CD8-positive, alpha-beta memory T cell (primary cell): ENCODE measurements around the gene EFCAB6. TPM values are rescaled to one million over a fixed set of nuclear protein-coding genes. Genes with fewer than 3 reads are reported as not detected.

Source experiments
- CTCF ChIA-PET: fragments of 350-600 bp; sonication (Branson Sonifier 250); formaldehyde crosslinking; loops from one replicate; lab custom pipeline; 2021; ENCODE audit warnings: antibody characterized with exemption; lab: Charles Lee
- POLR2A ChIA-PET: fragments of 350-600 bp; sonication (Branson Sonifier 250); formaldehyde crosslinking; loops from one replicate; lab custom pipeline; 2021; ENCODE audit warnings: antibody characterized with exemption; lab: Charles Lee
- DNase-seq, 5 donors: peaks; one replicate each; pipeline versions ENCODE4 v3.0.0 to v3.0.0-alpha.2; 2020 to 2022; ENCODE audit warnings: mixed read lengths in 1 of 5
- H3K27ac ChIP-seq: one replicate; pipeline ENCODE4 v1.7.0; 2013; ENCODE audit warnings: low read depth, mild to moderate bottlenecking, low read length, moderate library complexity
- H3K27me3 ChIP-seq: 2 replicates; pipeline ENCODE4 v1.7.0; 2013; ENCODE audit warnings: low read length, mild to moderate bottlenecking; ENCODE audit not compliant: insufficient read depth, poor library complexity, severe bottlenecking
- H3K36me3 ChIP-seq: 2 replicates; pipeline ENCODE4 v1.7.0; 2013; ENCODE audit warnings: mild to moderate bottlenecking, low read length, moderate library complexity; ENCODE audit not compliant: insufficient read depth
- H3K4me1 ChIP-seq: 2 replicates; pipeline ENCODE4 v1.7.0; 2013; ENCODE audit warnings: mild to moderate bottlenecking, low read length, moderate library complexity; ENCODE audit not compliant: insufficient read depth
- H3K4me3 ChIP-seq: 2 replicates; pipeline ENCODE4 v1.7.0; 2013; ENCODE audit warnings: mild to moderate bottlenecking, low read length
- H3K9me3 ChIP-seq: 2 replicates; pipeline ENCODE4 v1.7.0; 2013; ENCODE audit warnings: mild to moderate bottlenecking, low read length
- H3K27ac Mint-ChIP-seq, 8 donors: one replicate each; pipeline ENCODE4 v1.8.0; 2020 to 2021; ENCODE audit warnings: mixed read lengths in 8 of 8, mild to moderate bottlenecking in 6 of 8, inconsistent platforms in 3 of 8, moderate library complexity in 3 of 8
- H3K27me3 Mint-ChIP-seq, 2 donors: one replicate each; pipeline ENCODE4 v1.8.0; 2020 to 2021; ENCODE audit warnings: mixed read lengths in 2 of 2, mild to moderate bottlenecking in 1 of 2, moderate library complexity in 1 of 2
- H3K36me3 Mint-ChIP-seq, 3 donors: one replicate each; pipeline ENCODE4 v1.8.0; 2020 to 2021; ENCODE audit warnings: mixed read lengths in 3 of 3, inconsistent platforms in 1 of 3, mild to moderate bottlenecking in 1 of 3
- H3K4me1 Mint-ChIP-seq, 3 donors: one replicate each; pipeline ENCODE4 v1.8.0; 2020 to 2021; ENCODE audit warnings: mixed read lengths in 3 of 3, inconsistent platforms in 1 of 3, mild to moderate bottlenecking in 1 of 3
- H3K4me3 Mint-ChIP-seq, 7 donors: one replicate each; pipeline ENCODE4 v1.8.0; 2020 to 2021; ENCODE audit warnings: mixed read lengths in 7 of 7, mild to moderate bottlenecking in 6 of 7, moderate library complexity in 4 of 7, inconsistent platforms in 2 of 7
- H3K9me3 Mint-ChIP-seq, 5 donors: one replicate each; pipeline ENCODE4 v1.8.0; 2020 to 2022; ENCODE audit warnings: mixed read lengths in 5 of 5, mild to moderate bottlenecking in 3 of 5, moderate library complexity in 2 of 5, inconsistent platforms in 1 of 5
- polyA plus RNA-seq: library from polyadenylated mRNA; unstranded; fragments of 300-500 nt; fragmentation: Illumina TruSeq; gene quantifications from one replicate; pipeline ENCODE4 v1.2.3, GENCODE V29; 2021
- total RNA-seq, 2 experiments: library from RNA; stranded (reverse); gene quantifications; one replicate each; pipeline ENCODE4 v1.2.3, GENCODE V29; 2021

The EFCAB6 gene
- total and polyA plus RNA-seq, 3 experiments from 2014 or later = 0.22 to 0.72 (median 0.64) TPM

DNA sequence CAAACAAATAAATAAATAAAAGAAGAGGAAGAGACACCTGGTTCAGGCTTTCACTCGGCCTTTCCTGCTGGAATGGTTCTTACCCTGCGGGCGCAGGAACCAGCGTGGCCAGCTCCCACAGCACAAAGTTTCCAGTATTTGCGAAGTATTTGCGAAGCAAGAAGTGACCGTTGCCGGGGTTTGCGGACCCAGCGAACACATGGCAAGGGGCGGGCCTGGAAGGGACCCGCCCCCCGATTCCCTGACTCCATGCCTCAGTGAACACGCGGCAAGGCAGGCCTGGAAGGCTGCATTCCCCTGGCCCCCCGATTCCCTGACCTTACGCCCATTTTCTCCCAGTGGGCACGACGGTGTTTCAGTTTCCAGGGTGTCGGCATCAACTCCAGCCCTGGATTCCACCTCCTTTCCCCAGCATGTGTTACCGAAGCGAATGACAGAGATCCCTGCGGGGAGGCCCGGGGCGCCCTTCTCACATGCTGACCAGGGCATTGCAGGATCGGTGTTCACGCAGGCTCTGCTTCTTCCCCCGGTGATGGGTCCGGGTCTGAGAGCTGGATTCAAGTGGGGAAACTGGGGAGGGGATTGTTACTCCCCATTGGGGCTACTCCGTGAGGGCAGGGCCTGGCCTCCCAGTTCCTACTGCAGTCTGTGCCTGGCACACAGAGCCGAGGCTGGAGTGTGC is 297.5 kb downstream of the EFCAB6 start:
- Histone ChIP-seq H3K27me3 (no peaks in the 10 kb centered on the region), H3K4me3 (no peak overlapping the region), H3K4me1 (no peaks in the 10 kb centered on the region), H3K27ac (no peak overlapping the region), H3K9me3 (no peaks in the 10 kb centered on the region), H3K36me3 (no peaks in the 10 kb centered on the region)
- Mint-ChIP-seq H3K4me3 (no peak overlapping the region), H3K9me3 (no peaks in the 10 kb centered on the region), H3K27me3 (peaks cover 0 to 2% of the 10 kb centered on the region in 2 donors), H3K4me1 (no peaks in the 10 kb centered on the region), H3K36me3 (no peaks in the 10 kb centered on the region), H3K27ac (no peak overlapping the region)
- ChIA-PET POLR2A (no interaction called here), CTCF (no interaction called here)
- DNase-seq = no peak

DNA sequence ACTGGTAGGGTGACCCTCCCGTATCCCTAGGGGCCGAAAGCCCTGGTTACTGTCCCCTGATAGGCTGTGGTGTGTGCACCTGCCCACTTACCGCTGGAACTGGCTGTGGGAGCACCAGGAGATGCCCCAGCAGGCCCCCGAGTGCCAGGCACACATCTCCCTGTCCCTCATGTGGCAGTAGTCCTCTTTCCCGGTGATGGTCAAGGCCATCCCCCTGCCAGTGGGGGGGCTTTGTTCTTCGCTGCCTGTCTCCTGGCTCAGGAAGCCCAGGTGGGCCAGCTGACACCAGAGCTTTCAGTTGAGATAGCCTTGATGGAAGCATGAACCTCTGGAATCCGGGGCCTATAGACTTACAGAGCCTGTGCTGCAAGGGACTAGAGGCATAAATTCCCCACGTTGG is 299.8 kb downstream of the EFCAB6 start:
- no peaks in the 10 kb centered on the region for H3K4me1 ChIP-seq
- Mint-ChIP-seq H3K36me3 (no peaks in the 10 kb centered on the region), H3K27ac (no peak overlapping the region), H3K4me1 (no peaks in the 10 kb centered on the region), H3K9me3 (no peaks in the 10 kb centered on the region), H3K4me3 (no peak overlapping the region), H3K27me3 (peaks cover 0 to 2% of the 10 kb centered on the region in 2 donors)
- H3K36me3 ChIP-seq = no peaks in the 10 kb centered on the region
- no peaks in the 10 kb centered on the region for H3K27me3 ChIP-seq
- CTCF ChIA-PET = no interaction called here
- DNase-seq = no peak
- H3K4me3 ChIP-seq = no peak overlapping the region
- POLR2A ChIA-PET = no interaction called here
- H3K27ac ChIP-seq = no peak overlapping the region
- no peaks in the 10 kb centered on the region for H3K9me3 ChIP-seq

DNA sequence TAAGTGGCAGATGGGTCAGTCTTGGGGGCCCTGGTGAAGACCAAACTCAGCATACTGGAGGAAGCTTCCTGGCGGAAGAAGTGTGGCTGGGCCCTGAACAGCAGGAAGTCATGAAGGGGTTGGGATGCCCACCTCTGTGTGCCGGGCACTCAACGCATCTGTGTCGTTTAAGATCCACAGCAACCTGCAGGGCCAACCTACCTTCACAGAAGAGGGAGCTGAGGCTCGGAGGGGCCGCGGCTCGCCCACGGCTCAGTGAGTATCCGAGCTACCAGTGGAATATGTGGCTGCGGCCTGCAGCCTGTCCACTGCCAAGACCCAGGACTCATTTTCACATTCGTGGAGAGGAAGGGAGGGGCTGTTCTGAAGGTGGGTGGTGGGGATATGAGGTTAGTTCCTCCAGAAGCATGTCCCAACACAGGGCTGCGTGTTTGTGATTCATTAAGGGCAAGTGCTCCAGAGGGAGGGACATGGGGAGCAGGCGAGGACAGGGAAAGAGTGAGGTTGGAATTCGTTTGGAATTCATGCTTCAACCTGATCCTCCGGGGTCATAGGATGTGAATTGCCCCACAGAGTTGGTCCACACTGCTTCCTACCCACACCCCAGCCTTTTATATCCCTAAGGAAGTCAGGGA is 300.7 kb downstream of the EFCAB6 start:
- Mint-ChIP-seq H3K36me3 (no peaks in the 10 kb centered on the region), H3K4me3 (no peak overlapping the region), H3K27me3 (peaks cover 0 to 2% of the 10 kb centered on the region in 2 donors), H3K27ac (no peak overlapping the region), H3K4me1 (no peaks in the 10 kb centered on the region), H3K9me3 (no peaks in the 10 kb centered on the region)
- H3K27ac ChIP-seq = no peak overlapping the region
- H3K36me3 ChIP-seq = no peaks in the 10 kb centered on the region
- DNase-seq = no peak
- no peaks in the 10 kb centered on the region for H3K27me3 ChIP-seq
- no peaks in the 10 kb centered on the region for H3K4me1 ChIP-seq
- CTCF ChIA-PET = no interaction called here
- H3K9me3 ChIP-seq = no peaks in the 10 kb centered on the region
- no peak overlapping the region for H3K4me3 ChIP-seq
- POLR2A ChIA-PET = no interaction called here

DNA sequence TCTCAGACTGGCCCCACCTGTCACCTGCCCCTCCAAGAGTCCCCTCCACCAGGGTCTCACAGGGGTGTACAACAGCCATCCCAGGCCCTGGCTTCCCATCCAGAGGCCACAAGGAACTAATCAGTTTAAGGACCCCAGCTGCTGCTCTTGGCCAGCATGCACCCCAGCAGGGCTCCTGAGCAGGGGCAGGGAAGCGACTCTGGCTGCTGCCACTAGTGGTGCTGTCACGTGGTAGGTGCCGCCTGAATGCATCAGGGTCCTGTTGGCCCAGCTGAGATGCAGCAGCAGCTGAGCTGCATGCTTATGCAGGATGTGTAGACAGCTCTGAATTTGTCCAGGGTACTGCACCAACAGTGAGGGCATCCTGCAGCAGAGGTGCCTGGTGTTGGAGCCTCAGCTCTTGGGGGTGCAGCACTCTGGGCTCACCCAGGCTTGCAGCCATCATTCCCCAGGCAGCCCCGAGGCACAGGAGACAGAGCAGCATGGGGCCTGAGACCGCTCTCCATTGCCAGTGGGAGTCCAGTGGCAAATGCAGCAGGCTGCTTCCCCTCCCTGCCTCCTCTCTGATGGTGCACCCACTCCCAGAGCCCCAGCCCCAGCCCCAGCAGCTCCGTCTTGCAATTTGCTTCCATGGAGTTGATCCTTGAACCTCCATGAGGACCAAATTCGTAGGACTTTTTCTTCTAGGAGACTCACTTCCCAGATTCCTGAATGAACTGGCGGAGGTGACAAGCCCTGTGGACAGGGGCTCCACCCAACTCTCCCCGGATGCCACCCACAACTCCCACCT is 301.6 kb downstream of the EFCAB6 start:
- POLR2A ChIA-PET = no interaction called here
- Mint-ChIP-seq H3K27ac (no peak overlapping the region), H3K27me3 (peaks cover 0 to 2% of the 10 kb centered on the region in 2 donors), H3K9me3 (no peaks in the 10 kb centered on the region), H3K4me1 (no peaks in the 10 kb centered on the region), H3K4me3 (no peak overlapping the region), H3K36me3 (no peaks in the 10 kb centered on the region)
- H3K4me3 ChIP-seq = no peak overlapping the region
- no peaks in the 10 kb centered on the region for H3K27me3 ChIP-seq
- no peaks in the 10 kb centered on the region for H3K9me3 ChIP-seq
- H3K4me1 ChIP-seq = no peaks in the 10 kb centered on the region
- H3K27ac ChIP-seq = no peak overlapping the region
- no peak for DNase-seq
- no peaks in the 10 kb centered on the region for H3K36me3 ChIP-seq
- CTCF ChIA-PET = no interaction called here

DNA sequence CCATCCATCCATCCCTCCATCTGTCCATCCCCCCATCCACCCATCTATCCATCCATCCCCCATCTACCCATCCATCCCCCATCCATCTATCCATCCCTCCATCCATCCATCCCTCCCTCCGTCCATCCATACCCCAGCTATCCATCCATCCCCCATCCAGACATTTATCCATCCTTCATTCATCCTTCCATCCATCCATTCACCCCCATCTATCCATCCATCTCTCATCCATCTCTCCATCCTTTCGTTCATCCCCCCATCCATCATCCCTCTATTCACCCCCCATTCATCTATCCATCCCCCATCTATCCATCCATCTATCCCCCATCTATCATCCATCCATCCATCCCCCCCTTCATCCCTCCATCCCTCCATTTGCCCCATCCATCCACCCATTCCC is 302.8 kb downstream of the EFCAB6 start:
- CTCF ChIA-PET = no interaction called here

DNA sequence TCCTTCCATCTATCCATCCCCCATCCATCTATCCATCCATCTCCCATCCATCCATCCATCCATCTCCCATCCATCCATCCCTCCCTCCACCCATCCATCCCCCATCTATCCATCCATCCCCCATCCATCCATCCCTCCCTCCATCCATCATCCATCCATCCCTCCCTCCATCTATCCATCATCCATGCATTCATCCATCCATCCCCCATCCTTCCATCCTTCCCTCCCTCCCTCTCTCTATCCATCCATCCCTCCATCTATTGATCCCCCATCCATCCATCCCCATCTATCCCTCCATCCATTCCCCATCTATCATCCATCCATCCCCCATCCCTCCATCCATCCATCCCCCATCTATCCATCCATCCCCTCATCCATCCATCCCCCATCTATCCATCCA is 303.6 kb downstream of the EFCAB6 start:
- Histone ChIP-seq H3K27ac (no peak overlapping the region), H3K36me3 (no peaks in the 10 kb centered on the region), H3K4me3 (no peak overlapping the region), H3K9me3 (no peaks in the 10 kb centered on the region), H3K27me3 (no peaks in the 10 kb centered on the region), H3K4me1 (no peaks in the 10 kb centered on the region)
- ChIA-PET CTCF (no interaction called here), POLR2A (no interaction called here)
- Mint-ChIP-seq H3K4me3 (no peak overlapping the region), H3K27ac (no peak overlapping the region), H3K9me3 (no peaks in the 10 kb centered on the region), H3K4me1 (no peaks in the 10 kb centered on the region), H3K36me3 (no peaks in the 10 kb centered on the region), H3K27me3 (peaks cover 0 to 2% of the 10 kb centered on the region in 2 donors)
- no peak for DNase-seq

More for the DNA sequence above, 302.8 kb downstream of the EFCAB6 start:
- H3K27me3 ChIP-seq = no peaks in the 10 kb centered on the region
- no peak overlapping the region for H3K27ac ChIP-seq
- Mint-ChIP-seq H3K4me1 (no peaks in the 10 kb centered on the region), H3K27ac (no peak overlapping the region), H3K27me3 (peaks cover 0 to 2% of the 10 kb centered on the region in 2 donors), H3K9me3 (no peaks in the 10 kb centered on the region), H3K4me3 (no peak overlapping the region), H3K36me3 (no peaks in the 10 kb centered on the region)
- no peak overlapping the region for H3K4me3 ChIP-seq
- H3K9me3 ChIP-seq = no peaks in the 10 kb centered on the region
- no peaks in the 10 kb centered on the region for H3K36me3 ChIP-seq
- POLR2A ChIA-PET = no interaction called here
- no peak for DNase-seq
- H3K4me1 ChIP-seq = no peaks in the 10 kb centered on the region

DNA sequence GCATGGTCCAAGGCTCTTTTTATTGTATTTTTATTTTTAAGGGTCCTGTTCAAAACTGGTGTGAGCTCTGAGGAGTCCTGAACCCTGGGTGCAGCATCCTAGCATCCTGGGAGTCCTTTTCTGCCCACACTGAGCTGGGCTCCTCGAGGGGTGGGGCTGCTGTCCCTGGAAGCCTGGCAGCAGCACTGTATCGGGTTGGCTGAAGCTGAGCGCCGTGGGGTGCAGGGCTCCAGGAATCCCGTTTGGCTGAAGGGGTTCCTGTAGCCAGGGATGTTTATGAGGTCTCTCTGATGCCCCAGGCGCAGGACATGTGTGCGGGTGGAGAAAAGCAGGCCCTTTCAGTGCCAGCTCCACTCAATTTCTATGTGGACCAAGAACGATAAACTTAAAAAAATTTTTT is 304.9 kb downstream of the EFCAB6 start:
- no peak overlapping the region for H3K27ac ChIP-seq
- Mint-ChIP-seq H3K9me3 (no peaks in the 10 kb centered on the region), H3K4me1 (no peaks in the 10 kb centered on the region), H3K27me3 (peaks cover 0 to 4% of the 10 kb centered on the region in 2 donors), H3K4me3 (no peak overlapping the region), H3K27ac (no peak overlapping the region), H3K36me3 (no peaks in the 10 kb centered on the region)
- DNase-seq = no peak
- H3K36me3 ChIP-seq = no peaks in the 10 kb centered on the region
- no peak overlapping the region for H3K4me3 ChIP-seq
- no peaks in the 10 kb centered on the region for H3K27me3 ChIP-seq
- ChIA-PET POLR2A (no interaction called here), CTCF (no interaction called here)
- H3K9me3 ChIP-seq = no peaks in the 10 kb centered on the region
- H3K4me1 ChIP-seq = no peaks in the 10 kb centered on the region

DNA sequence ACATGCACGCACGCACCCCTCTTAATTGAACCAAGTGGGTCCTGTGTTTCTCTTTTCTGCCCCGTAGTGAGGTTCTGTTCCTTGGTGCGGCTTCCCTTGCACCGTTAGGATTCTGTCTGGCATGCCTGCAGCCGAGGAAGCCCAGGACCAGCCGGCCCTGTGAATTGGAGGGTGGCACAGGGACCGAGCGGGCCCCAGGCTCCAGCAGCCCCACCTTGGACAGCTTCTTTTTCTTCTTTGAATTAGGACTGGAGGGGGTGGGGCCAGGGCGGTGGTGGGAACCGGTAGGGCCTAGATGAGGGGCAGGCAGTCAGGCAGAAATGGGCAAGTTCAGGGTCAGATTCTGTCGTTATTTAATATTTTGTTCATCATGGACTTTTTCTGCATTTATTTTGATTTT is 305.6 kb downstream of the EFCAB6 start:
- Mint-ChIP-seq H3K36me3 (no peaks in the 10 kb centered on the region), H3K27ac (no peak overlapping the region), H3K27me3 (peaks cover 0 to 3% of the 10 kb centered on the region in 2 donors), H3K4me1 (no peaks in the 10 kb centered on the region), H3K4me3 (no peak overlapping the region), H3K9me3 (no peaks in the 10 kb centered on the region)
- H3K9me3 ChIP-seq = no peaks in the 10 kb centered on the region
- ChIA-PET CTCF (no interaction called here), POLR2A (no interaction called here)
- no peak overlapping the region for H3K27ac ChIP-seq
- H3K4me1 ChIP-seq = no peaks in the 10 kb centered on the region
- no peaks in the 10 kb centered on the region for H3K36me3 ChIP-seq
- H3K27me3 ChIP-seq = no peaks in the 10 kb centered on the region
- H3K4me3 ChIP-seq = no peak overlapping the region
- DNase-seq = no peak
